Karpas-422 (cell line): ENCODE results near the gene ARHGEF28. TPM values are rescaled to one million over a fixed set of nuclear protein-coding genes. Genes with fewer than 3 reads are reported as not detected.

Experiments used
- DNase-seq: peaks from one replicate; pipeline ENCODE4 v3.0.0-alpha.2; 2015
- H2AFZ ChIP-seq: fragments of 200-600 bp; sonication (generic); 2 replicates; pipeline ENCODE4 v1.6.1; 2014; ENCODE audit warnings: antibody characterized with exemption, low read length, mixed read lengths
- H3K27ac ChIP-seq: fragments of 200-600 bp; sonication (generic); 2 replicates; pipeline ENCODE4 v1.5.1; 2014; ENCODE audit warnings: mild to moderate bottlenecking, low read length, moderate library complexity
- H3K27me3 ChIP-seq: fragments of 200-600 bp; sonication (generic); 2 replicates; pipeline ENCODE4 v1.6.1; 2014; ENCODE audit warnings: low read length, mixed read lengths
- H3K36me3 ChIP-seq: fragments of 200-600 bp; sonication (generic); 2 replicates; pipeline ENCODE4 v1.6.1; 2014; ENCODE audit warnings: low read length, mixed read lengths; ENCODE audit not compliant: insufficient read depth
- H3K4me1 ChIP-seq: fragments of 200-600 bp; sonication (generic); 2 replicates; pipeline ENCODE4 v1.6.1; 2014; ENCODE audit warnings: mild to moderate bottlenecking, low read length, mixed read lengths
- H3K4me2 ChIP-seq: fragments of 200-600 bp; sonication (generic); 2 replicates; pipeline ENCODE4 v1.6.1; 2014; ENCODE audit warnings: low read length, low read depth, mild to moderate bottlenecking; ENCODE audit not compliant: poor library complexity, severe bottlenecking
- H3K4me3 ChIP-seq: fragments of 200-600 bp; sonication (generic); 2 replicates; pipeline ENCODE4 v1.5.1; 2014; ENCODE audit warnings: mild to moderate bottlenecking, antibody characterized with exemption, low read length, mixed read lengths
- H3K79me2 ChIP-seq: fragments of 200-600 bp; sonication (generic); 2 replicates; pipeline ENCODE4 v1.6.1; 2014; ENCODE audit warnings: mild to moderate bottlenecking, low read length, mixed read lengths
- H3K9ac ChIP-seq: fragments of 200-600 bp; sonication (generic); 2 replicates; pipeline ENCODE4 v1.6.0; 2014; ENCODE audit warnings: low read length
- H3K9me2 ChIP-seq: fragments of 200-600 bp; sonication (generic), shearing (Covaris generic); replicated peaks from 2 replicates; pipeline ENCODE4 v1.6.0; 2014; ENCODE audit warnings: mild to moderate bottlenecking, low read length, moderate library complexity; ENCODE audit not compliant: insufficient read depth
- H3K9me3 ChIP-seq: fragments of 300-700, 200-600 bp; sonication (generic); 2 replicates; pipeline ENCODE4 v1.6.1; 2014; ENCODE audit warnings: low read length, mixed read lengths
- H4K20me1 ChIP-seq: fragments of 200-600 bp; sonication (generic); 2 replicates; pipeline ENCODE4 v1.6.1; 2014; ENCODE audit warnings: mild to moderate bottlenecking, antibody characterized with exemption, low read length, low read depth; ENCODE audit not compliant: insufficient read depth
- total RNA-seq: library from RNA; depleted of rRNA; stranded (reverse); fragments of >200 nt; shearing (Covaris generic); gene quantifications from 2 replicates; pipeline ENCODE4 v1.2.3, GENCODE V29; 2014; ENCODE audit warnings: low replicate concordance

The ARHGEF28 gene
- total RNA-seq, 1 experiment from 2014 or later, result not detected

DNA sequence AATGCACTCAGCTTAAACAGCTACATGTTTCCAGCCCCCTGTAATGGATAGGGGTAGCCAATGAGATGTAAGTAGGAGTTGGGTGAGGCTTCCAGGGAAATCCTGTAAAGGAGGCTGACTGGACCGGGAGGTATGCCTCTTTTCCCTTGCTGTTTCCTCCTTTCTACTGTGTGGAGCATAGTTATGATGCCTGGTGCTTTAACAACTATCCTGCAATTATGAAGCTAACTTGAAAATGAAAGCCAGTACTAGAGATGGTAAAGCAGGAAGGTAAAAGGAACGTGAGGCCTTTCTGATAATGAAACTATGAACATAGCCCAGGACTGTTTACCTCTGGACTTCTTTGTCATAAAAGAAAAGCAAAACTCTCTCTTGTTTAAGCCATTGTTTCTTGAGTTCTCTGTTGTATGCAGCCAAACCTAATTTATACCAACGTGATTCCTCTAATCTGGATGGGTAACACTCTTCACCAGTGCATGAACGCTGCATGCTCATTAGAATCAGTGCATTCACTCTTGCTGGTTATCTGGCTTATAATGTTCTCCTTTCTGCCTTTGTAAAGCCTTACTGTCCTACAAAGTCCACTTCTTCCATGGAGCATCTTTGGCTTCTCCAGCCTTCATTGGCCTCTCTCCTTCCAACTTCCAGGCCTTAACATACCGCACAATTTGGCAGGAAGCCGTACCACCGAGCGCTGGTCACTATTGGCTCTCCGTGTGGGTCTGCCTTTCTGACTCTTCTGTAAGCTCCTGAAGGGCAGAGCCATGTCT is 8.3 kb upstream of the ARHGEF28 start:
- Histone ChIP-seq H3K4me2 (no peak overlapping the region), H3K9me2 (no peaks in the 10 kb centered on the region), H2AFZ (no peak overlapping the region), H3K9me3 (no peaks in the 10 kb centered on the region), H3K4me3 (no peak overlapping the region), H4K20me1 (no peaks in the 10 kb centered on the region), H3K27me3 (no peaks in the 10 kb centered on the region), H3K36me3 (no peaks in the 10 kb centered on the region), H3K4me1 (no peaks in the 10 kb centered on the region), H3K27ac (no peak overlapping the region), H3K9ac (no peak overlapping the region), H3K79me2 (no peaks in the 10 kb centered on the region)
- DNase-seq, result no peak

DNA sequence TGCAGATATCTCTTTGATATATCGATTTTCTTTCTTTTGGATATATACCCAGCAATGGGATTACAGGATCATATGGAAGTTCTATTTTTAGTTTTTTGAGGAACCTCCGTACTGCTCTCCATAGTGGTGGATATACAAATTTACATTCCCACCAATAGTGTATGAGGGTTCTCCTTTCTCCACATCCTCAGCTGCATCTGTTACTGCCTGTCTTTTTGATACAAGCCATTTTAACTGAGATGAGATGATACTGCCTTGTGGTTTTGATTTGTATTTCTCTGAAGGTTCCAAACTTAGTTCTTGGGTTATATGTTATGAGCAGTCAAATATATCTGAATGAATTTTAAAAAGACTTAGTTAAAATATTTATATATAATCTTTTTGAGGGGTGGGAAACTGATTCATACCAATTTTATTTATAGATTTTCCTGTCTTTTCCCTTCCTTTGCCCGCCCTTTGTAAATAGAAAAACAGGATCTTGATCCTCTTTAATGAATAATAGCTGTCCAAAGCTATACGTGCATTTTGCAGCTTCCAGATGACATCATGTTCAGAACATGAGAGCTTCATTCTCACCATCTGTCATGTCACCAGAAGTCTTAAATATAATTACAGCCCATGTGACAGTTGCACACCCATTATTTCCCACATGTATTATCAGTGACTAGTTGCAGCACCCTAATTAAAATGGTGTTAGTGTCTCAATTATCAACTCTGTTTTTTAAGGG is 6.2 kb upstream of the ARHGEF28 start:
- no peak overlapping the region for H2AFZ ChIP-seq
- no peak overlapping the region for H3K9ac ChIP-seq
- no peak overlapping the region for H3K27ac ChIP-seq
- no peaks in the 10 kb centered on the region for H4K20me1 ChIP-seq
- H3K27me3 ChIP-seq, result no peaks in the 10 kb centered on the region
- H3K9me2 ChIP-seq, result no peaks in the 10 kb centered on the region
- DNase-seq, result no peak
- H3K36me3 ChIP-seq, result no peaks in the 10 kb centered on the region
- no peak overlapping the region for H3K4me3 ChIP-seq
- no peaks in the 10 kb centered on the region for H3K79me2 ChIP-seq
- H3K4me2 ChIP-seq, result no peak overlapping the region
- H3K4me1 ChIP-seq, result no peaks in the 10 kb centered on the region
- no peaks in the 10 kb centered on the region for H3K9me3 ChIP-seq

DNA sequence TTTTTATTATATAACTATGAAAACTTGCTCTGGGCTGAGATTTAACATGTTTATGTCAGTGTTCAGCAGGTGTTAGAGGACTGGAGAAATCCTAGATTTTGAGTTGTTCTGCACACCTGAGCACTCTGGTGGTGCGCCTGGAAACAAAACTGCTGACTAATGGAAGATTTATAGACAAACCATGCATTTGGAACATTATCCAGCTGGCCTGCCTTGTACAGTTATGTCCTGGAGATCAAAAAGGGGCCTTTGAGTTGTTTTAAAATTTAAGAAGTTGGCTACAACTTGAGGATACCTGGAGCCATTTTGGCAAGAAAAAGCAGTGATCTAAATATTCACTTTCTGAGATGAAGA is 5.7 kb upstream of the ARHGEF28 start:
- H3K79me2 ChIP-seq, result no peaks in the 10 kb centered on the region
- H4K20me1 ChIP-seq, result no peaks in the 10 kb centered on the region
- no peak overlapping the region for H3K27ac ChIP-seq
- H3K27me3 ChIP-seq, result no peaks in the 10 kb centered on the region
- no peak overlapping the region for H3K4me2 ChIP-seq
- no peaks in the 10 kb centered on the region for H3K9me2 ChIP-seq
- H3K9ac ChIP-seq, result no peak overlapping the region
- H3K4me1 ChIP-seq, result no peaks in the 10 kb centered on the region
- H3K36me3 ChIP-seq, result no peaks in the 10 kb centered on the region
- H3K9me3 ChIP-seq, result no peaks in the 10 kb centered on the region
- no peak for DNase-seq
- H3K4me3 ChIP-seq, result no peak overlapping the region
- no peak overlapping the region for H2AFZ ChIP-seq

DNA sequence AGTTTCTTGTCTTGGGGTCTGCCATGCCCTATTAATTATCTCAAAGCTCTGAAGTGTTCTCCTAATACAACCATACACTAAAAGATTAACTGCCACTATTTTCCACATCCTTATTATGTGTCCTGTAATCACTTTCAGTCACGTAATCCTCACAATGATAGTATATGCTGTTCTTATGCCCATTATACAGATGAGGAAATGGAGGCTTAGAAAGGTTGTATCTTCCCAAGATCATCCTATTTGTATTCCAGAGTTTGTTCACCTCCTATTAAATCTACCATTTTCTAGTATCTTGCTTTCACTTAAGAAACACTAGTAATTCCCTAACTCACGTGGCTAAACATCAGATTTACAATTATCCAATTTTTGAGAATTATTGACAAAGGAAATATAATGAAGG is 2.9 kb upstream of the ARHGEF28 start:
- H3K9me3 ChIP-seq, result no peaks in the 10 kb centered on the region
- H3K4me1 ChIP-seq, result no peaks in the 10 kb centered on the region
- no peaks in the 10 kb centered on the region for H3K79me2 ChIP-seq
- H3K4me2 ChIP-seq, result no peak overlapping the region
- H2AFZ ChIP-seq, result no peak overlapping the region
- H3K9ac ChIP-seq, result no peak overlapping the region
- no peak overlapping the region for H3K4me3 ChIP-seq
- H4K20me1 ChIP-seq, result no peaks in the 10 kb centered on the region
- no peak for DNase-seq
- no peak overlapping the region for H3K27ac ChIP-seq
- H3K36me3 ChIP-seq, result no peaks in the 10 kb centered on the region
- H3K9me2 ChIP-seq, result no peaks in the 10 kb centered on the region
- no peaks in the 10 kb centered on the region for H3K27me3 ChIP-seq

DNA sequence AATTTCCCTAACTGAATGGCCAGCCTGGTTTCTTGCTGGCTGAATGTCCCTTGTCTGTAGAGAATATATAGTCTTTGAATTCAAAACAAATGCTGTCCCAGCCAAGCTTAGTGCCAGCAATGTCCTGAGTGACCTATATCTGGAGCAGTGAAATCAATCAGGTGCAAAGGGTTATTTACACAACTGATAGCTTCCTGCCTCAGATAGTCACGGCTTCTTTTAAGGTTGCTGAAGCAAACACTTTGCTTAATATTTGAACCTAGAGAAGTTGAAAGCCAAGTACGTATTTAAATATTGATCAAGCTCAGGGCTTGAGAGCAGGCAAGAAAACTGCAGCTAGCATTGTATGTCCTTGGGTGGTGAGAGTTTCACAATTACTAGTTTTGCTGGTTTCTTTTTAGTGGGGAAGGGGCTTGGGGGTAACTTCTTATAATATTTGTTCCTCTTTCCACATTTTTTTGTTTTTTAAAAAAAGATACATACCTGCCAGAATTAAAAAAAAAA is 2.0 kb upstream of the ARHGEF28 start:
- no peak overlapping the region for H3K4me2 ChIP-seq
- H3K9me3 ChIP-seq, result no peaks in the 10 kb centered on the region
- no peak overlapping the region for H3K9ac ChIP-seq
- no peak overlapping the region for H3K4me3 ChIP-seq
- no peaks in the 10 kb centered on the region for H3K27me3 ChIP-seq
- no peaks in the 10 kb centered on the region for H3K79me2 ChIP-seq
- no peak overlapping the region for H3K27ac ChIP-seq
- no peak overlapping the region for H2AFZ ChIP-seq
- no peaks in the 10 kb centered on the region for H3K9me2 ChIP-seq
- H3K36me3 ChIP-seq, result no peaks in the 10 kb centered on the region
- no peaks in the 10 kb centered on the region for H4K20me1 ChIP-seq
- DNase-seq, result no peak
- no peaks in the 10 kb centered on the region for H3K4me1 ChIP-seq

DNA sequence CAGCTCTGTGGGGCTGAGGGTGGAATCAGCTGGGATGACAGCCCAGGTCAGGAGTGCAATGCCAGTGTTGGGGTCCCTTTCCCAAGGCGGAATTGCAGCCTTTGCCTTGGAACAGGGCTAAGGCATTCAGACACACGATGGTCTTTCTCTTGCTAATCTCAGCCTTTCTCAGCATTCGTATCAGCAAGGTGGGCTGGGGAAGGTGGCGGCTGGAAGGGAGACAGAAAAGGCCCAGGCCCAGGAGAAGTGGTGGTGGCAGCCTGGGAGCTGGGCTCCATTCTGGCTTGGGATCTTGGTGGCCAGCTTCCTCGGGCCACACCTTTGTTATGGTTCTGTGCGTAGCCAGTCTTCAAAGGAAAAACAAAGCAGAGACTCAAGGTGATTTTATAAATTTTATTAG is 1.1 kb upstream of the ARHGEF28 start:
- no peaks in the 10 kb centered on the region for H3K36me3 ChIP-seq
- H4K20me1 ChIP-seq, result no peaks in the 10 kb centered on the region
- H3K4me1 ChIP-seq, result no peaks in the 10 kb centered on the region
- no peak overlapping the region for H3K4me3 ChIP-seq
- H3K9ac ChIP-seq, result no peak overlapping the region
- no peak overlapping the region for H3K4me2 ChIP-seq
- H3K79me2 ChIP-seq, result no peaks in the 10 kb centered on the region
- H3K9me3 ChIP-seq, result no peaks in the 10 kb centered on the region
- no peak overlapping the region for H3K27ac ChIP-seq
- no peaks in the 10 kb centered on the region for H3K27me3 ChIP-seq
- no peak for DNase-seq
- no peak overlapping the region for H2AFZ ChIP-seq
- no peaks in the 10 kb centered on the region for H3K9me2 ChIP-seq

DNA sequence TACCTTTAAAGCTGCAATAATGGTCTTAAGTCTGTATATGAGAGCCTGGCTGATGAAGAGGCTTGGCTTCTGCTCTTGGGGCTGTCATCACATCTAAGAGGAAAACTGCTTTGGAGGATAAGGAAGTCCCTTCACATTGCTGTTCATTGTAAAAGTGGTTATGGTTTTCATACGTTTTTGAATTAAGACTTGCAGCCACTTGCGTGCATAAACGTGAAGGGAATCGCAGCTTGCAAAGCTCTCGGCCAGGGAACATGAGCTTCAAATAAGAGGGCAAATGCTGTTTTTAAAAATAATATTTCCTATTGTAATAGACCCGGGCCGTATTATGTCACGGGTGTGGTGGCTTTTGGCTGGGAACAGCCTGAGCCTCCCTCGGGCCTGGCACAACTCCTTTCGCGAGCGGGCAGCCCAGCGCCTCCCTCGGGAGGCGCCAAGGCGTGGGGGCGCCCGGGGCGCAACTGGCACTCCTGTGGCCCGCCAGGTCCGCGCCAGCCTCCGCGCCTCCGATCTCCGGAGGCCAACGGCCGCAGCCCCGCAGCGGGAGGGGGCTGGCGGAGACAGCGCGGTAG is 538 bp upstream of the ARHGEF28 start:
- Histone ChIP-seq H3K9me2 (no peaks in the 10 kb centered on the region), H3K36me3 (no peaks in the 10 kb centered on the region), H3K4me1 (no peaks in the 10 kb centered on the region), H3K79me2 (no peaks in the 10 kb centered on the region), H3K9ac (no peak overlapping the region), H3K27ac (no peak overlapping the region), H3K4me2 (no peak overlapping the region), H4K20me1 (no peaks in the 10 kb centered on the region), H3K27me3 (no peaks in the 10 kb centered on the region), H3K4me3 (no peak overlapping the region), H3K9me3 (no peaks in the 10 kb centered on the region), H2AFZ (no peak overlapping the region)
- no peak for DNase-seq

DNA sequence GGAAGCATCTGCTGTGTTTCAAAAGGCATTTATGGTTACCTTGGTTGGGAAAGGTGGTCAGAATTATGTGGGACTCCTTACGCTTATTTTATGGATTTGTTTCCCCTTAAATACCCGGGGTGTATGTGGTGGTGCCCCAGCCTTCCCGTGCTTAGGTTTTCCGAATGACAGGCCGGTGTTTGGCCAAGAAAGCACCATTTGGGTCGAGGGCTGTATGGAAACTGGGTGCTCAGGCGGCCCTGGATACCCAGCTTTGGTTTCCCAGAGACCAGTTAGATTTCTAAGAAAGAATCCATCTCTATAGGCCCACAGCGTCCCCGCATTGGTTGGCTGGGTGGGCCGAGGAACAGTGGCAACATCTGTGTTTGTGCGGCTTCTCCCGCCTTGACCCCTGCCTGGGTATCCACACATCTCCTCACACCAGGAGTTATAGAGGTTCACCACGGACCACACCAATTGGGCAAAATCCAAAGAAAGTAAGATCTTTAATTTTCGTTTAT is 868 bp downstream of the ARHGEF28 start:
- Histone ChIP-seq H3K36me3 (no peaks in the 10 kb centered on the region), H2AFZ (no peak overlapping the region), H3K27ac (no peak overlapping the region), H3K4me3 (no peak overlapping the region), H3K4me2 (no peak overlapping the region), H3K9ac (no peak overlapping the region), H3K27me3 (no peaks in the 10 kb centered on the region), H3K9me2 (no peaks in the 10 kb centered on the region), H3K4me1 (no peaks in the 10 kb centered on the region), H3K79me2 (no peaks in the 10 kb centered on the region), H3K9me3 (no peaks in the 10 kb centered on the region), H4K20me1 (no peaks in the 10 kb centered on the region)
- no peak for DNase-seq
